UCSD-AML1 (cell line): ENCODE measurements around the gene ZC3H14.

Experiments
- DNase-seq: peaks from one replicate; lab custom pipeline; 2025; ENCODE audit not compliant: unreplicated experiment; lab: John Stamatoyannopoulos, UW

The ZC3H14 gene

GRCh38 chr14:88551980-88552431 lies 10.8 kb upstream of the ZC3H14 start:
- DNase-seq = no peak

GRCh38 chr14:88552876-88553275 lies 10.0 kb upstream of the ZC3H14 start:
- no peak for DNase-seq

GRCh38 chr14:88553886-88554456 lies 8.9 kb upstream of the ZC3H14 start:
- no peak for DNase-seq

GRCh38 chr14:88554457-88555286 lies 8.2 kb upstream of the ZC3H14 start, which contains the start of gene PTPN21:
Gene PTPN21 (minus strand): TSS chr14:88555007. CDS start chr14:88550417, 4,590 bp downstream.
- no peak for DNase-seq

- no peak for DNase-seq
Observed at GRCh38 chr14:88556581-88556980, 6.3 kb upstream of the ZC3H14 start.

GRCh38 chr14:88559852-88560251 lies 3.0 kb upstream of the ZC3H14 start:
- no peak for DNase-seq

GRCh38 chr14:88562532-88562830 lies 356 bp upstream of the ZC3H14 start:
- no peak for DNase-seq

- DNase-seq = no peak
Observed at GRCh38 chr14:88563845-88564244, 1.0 kb downstream of the ZC3H14 start.

GRCh38 chr14:88565427-88565826 lies 2.6 kb downstream of the ZC3H14 start:
- no peak for DNase-seq

- DNase-seq = no peak
Observed at GRCh38 chr14:88568196-88568595, 5.4 kb downstream of the ZC3H14 start.

GRCh38 chr14:88572117-88572516 lies 9.3 kb downstream of the ZC3H14 start:
- DNase-seq = no peak

- DNase-seq = no peak
Observed at GRCh38 chr14:88576222-88576621, 13.4 kb downstream of the ZC3H14 start.

GRCh38 chr14:88584451-88584850 lies 21.6 kb downstream of the ZC3H14 start:
- DNase-seq = no peak

- no peak for DNase-seq
Observed at GRCh38 chr14:88588081-88588480, 25.2 kb downstream of the ZC3H14 start.

GRCh38 chr14:88590173-88590572 lies 27.3 kb downstream of the ZC3H14 start:
- no peak for DNase-seq

- DNase-seq = no peak
Observed at GRCh38 chr14:88592031-88592430, 29.2 kb downstream of the ZC3H14 start.

- no peak for DNase-seq
Observed at GRCh38 chr14:88597038-88597437, 34.2 kb downstream of the ZC3H14 start.

GRCh38 chr14:88597601-88598000 lies 34.8 kb downstream of the ZC3H14 start:
- no peak for DNase-seq

- DNase-seq = no peak
Observed at GRCh38 chr14:88598097-88598675, 35.3 kb downstream of the ZC3H14 start.

- DNase-seq = no peak
Observed at GRCh38 chr14:88599326-88599725, 36.5 kb downstream of the ZC3H14 start.

GRCh38 chr14:88599761-88600439 lies 37.1 kb downstream of the ZC3H14 start:
- no peak for DNase-seq

- DNase-seq = no peak
Observed at GRCh38 chr14:88604212-88604611, 41.4 kb downstream of the ZC3H14 start.
